HL-60 (cell line): ENCODE results near the gene TIMM9.

Source experiments
- CTCF ChIP-seq: IDR thresholded peaks from one replicate; pipeline ENCODE4 v1.5.1; 2011; ENCODE audit warnings: low read length, control low read depth, inconsistent platforms; ENCODE audit not compliant: insufficient read depth
- GABPA ChIP-seq: IDR thresholded peaks from 2 replicates; pipeline ENCODE4 v1.6.1; 2012; ENCODE audit warnings: low read depth
- POLR2AphosphoS5 ChIP-seq: IDR thresholded peaks from 2 replicates; pipeline ENCODE4 v1.6.1; 2012; ENCODE audit warnings: low read depth
- REST ChIP-seq: IDR thresholded peaks from 2 replicates; pipeline ENCODE4 v1.6.1; 2012; ENCODE audit warnings: low read depth; ENCODE audit not compliant: insufficient replicate concordance
- SPI1 ChIP-seq: IDR thresholded peaks from 2 replicates; pipeline ENCODE4 v1.6.1; 2012; ENCODE audit warnings: low read depth, mild to moderate bottlenecking, borderline replicate concordance

GRCh38 chr14:58398895-58399294, 28.4 kb downstream of the TIMM9 start:
- TF ChIP-seq CTCF (no peak), SPI1 (no peak), POLR2AphosphoS5 (no peak), REST (no peak), GABPA (no peak)
